ENCODE measurements around the gene ZNF277.

- TF ChIP-seq ATF3 (IDR thresholded peaks at IDR 0.05): no peak
- TF ChIP-seq MAX (IDR thresholded peaks at IDR 0.05): no peak
- TF ChIP-seq CTCF (IDR thresholded peaks at IDR 0.05; ENCODE audit: low read depth, low read length, missing input control): no peak
These were observed 48.4 kb downstream of the ZNF277 start for GRCh38 chr7:112254709-112255387.
